ENCODE results near the gene DGKI. TPM values are rescaled to one million over a fixed set of nuclear protein-coding genes. Genes with fewer than 3 reads are reported as not detected.

The DGKI gene
- total and polyA plus RNA-seq, 4 donors = 0.01 to 0.37 (median 0.31) TPM

DNA sequence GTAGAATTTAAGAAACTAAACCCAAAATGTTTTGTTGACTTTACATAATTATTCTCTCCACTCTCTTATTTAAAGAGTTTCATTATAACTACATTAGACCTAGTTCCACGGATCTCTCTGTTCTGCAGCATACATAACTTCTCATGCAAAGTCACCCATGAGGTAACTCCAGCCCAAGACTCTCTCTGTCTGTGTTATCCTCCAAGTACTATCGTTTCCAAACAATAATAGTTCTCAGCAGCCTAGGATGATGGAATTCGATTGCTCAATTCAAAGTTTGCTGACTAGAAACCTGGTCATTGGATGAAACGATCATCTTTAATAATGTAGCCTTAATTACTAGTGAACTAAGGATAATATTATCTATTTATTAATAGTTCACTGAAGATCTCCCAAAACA, 300.1 kb downstream of the DGKI start (continued):
- TF ChIP-seq, protein P1, sequence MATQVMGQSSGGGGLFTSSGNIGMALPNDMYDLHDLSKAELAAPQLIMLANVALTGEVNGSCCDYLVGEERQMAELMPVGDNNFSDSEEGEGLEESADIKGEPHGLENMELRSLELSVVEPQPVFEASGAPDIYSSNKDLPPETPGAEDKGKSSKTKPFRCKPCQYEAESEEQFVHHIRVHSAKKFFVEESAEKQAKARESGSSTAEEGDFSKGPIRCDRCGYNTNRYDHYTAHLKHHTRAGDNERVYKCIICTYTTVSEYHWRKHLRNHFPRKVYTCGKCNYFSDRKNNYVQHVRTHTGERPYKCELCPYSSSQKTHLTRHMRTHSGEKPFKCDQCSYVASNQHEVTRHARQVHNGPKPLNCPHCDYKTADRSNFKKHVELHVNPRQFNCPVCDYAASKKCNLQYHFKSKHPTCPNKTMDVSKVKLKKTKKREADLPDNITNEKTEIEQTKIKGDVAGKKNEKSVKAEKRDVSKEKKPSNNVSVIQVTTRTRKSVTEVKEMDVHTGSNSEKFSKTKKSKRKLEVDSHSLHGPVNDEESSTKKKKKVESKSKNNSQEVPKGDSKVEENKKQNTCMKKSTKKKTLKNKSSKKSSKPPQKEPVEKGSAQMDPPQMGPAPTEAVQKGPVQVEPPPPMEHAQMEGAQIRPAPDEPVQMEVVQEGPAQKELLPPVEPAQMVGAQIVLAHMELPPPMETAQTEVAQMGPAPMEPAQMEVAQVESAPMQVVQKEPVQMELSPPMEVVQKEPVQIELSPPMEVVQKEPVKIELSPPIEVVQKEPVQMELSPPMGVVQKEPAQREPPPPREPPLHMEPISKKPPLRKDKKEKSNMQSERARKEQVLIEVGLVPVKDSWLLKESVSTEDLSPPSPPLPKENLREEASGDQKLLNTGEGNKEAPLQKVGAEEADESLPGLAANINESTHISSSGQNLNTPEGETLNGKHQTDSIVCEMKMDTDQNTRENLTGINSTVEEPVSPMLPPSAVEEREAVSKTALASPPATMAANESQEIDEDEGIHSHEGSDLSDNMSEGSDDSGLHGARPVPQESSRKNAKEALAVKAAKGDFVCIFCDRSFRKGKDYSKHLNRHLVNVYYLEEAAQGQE (IDR thresholded peaks at IDR 0.05) = no peak
- TF ChIP-seq FOXA1 (IDR thresholded peaks at IDR 0.05) (no peak), TAF1 (conservative IDR thresholded peaks at IDR 0.05) (no peak), GABPA (IDR thresholded peaks at IDR 0.05 in 1 of 2, conservative IDR thresholded peaks at IDR 0.05 in 1 of 2) (no peak), SP1 (IDR thresholded peaks at IDR 0.05) (no peak)
- TF ChIP-seq, protein P2, sequence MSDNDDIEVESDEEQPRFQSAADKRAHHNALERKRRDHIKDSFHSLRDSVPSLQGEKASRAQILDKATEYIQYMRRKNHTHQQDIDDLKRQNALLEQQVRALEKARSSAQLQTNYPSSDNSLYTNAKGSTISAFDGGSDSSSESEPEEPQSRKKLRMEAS (IDR thresholded peaks at IDR 0.05) = no peak

DNA sequence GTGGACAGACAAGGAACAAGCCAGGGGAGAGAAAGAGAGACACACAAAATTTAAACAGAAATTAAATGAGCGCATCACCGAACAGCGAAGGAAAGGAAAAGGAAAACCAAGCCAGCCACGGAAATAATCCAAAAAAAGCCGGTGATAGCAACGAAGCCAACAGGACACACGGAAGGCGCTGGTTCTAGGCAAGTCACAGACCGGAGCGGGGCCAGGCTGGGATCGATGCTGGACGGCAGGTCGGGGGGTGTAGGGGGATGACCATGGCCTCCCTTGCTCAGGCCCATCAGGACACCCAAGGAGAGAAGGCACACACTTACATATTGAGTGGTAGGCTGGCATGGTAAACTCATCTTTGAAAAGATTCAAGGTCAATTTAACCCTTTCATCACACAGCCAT, 300.8 kb downstream of the DGKI start:
- H3K27me3 ChIP-seq (ENCODE audit: control insufficient read depth in 4 of 4, insufficient read depth in 4 of 4, low read length in 3 of 4) = peaks cover 0 to 4% (median under 1%) of the 10 kb centered on the region in 4 donors
- peaks cover 0 to 2% (median 0%) of the 10 kb centered on the region in 4 donors for H3K9me3 ChIP-seq (ENCODE audit: control insufficient read depth in 4 of 4, low read length in 3 of 4)
- H3K4me1 ChIP-seq (ENCODE audit: control insufficient read depth in 4 of 4, insufficient read depth in 4 of 4, low read length in 3 of 4) = no peaks in the 10 kb centered on the region
- TF ChIP-seq FOXA1 (IDR thresholded peaks at IDR 0.05) (no peak), EGR1 (IDR thresholded peaks at IDR 0.05; ENCODE audit: low read depth in 2 of 2) (no peak), HNF4G (IDR thresholded peaks at IDR 0.05) (no peak)
- TF ChIP-seq, protein P3, sequence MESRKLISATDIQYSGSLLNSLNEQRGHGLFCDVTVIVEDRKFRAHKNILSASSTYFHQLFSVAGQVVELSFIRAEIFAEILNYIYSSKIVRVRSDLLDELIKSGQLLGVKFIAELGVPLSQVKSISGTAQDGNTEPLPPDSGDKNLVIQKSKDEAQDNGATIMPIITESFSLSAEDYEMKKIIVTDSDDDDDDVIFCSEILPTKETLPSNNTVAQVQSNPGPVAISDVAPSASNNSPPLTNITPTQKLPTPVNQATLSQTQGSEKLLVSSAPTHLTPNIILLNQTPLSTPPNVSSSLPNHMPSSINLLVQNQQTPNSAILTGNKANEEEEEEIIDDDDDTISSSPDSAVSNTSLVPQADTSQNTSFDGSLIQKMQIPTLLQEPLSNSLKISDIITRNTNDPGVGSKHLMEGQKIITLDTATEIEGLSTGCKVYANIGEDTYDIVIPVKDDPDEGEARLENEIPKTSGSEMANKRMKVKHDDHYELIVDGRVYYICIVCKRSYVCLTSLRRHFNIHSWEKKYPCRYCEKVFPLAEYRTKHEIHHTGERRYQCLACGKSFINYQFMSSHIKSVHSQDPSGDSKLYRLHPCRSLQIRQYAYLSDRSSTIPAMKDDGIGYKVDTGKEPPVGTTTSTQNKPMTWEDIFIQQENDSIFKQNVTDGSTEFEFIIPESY (IDR thresholded peaks at IDR 0.05) = no peak
- TF ChIP-seq, protein P1 (IDR thresholded peaks at IDR 0.05) = no peak
- TF ChIP-seq, protein P4, sequence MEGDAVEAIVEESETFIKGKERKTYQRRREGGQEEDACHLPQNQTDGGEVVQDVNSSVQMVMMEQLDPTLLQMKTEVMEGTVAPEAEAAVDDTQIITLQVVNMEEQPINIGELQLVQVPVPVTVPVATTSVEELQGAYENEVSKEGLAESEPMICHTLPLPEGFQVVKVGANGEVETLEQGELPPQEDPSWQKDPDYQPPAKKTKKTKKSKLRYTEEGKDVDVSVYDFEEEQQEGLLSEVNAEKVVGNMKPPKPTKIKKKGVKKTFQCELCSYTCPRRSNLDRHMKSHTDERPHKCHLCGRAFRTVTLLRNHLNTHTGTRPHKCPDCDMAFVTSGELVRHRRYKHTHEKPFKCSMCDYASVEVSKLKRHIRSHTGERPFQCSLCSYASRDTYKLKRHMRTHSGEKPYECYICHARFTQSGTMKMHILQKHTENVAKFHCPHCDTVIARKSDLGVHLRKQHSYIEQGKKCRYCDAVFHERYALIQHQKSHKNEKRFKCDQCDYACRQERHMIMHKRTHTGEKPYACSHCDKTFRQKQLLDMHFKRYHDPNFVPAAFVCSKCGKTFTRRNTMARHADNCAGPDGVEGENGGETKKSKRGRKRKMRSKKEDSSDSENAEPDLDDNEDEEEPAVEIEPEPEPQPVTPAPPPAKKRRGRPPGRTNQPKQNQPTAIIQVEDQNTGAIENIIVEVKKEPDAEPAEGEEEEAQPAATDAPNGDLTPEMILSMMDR (IDR thresholded peaks at IDR 0.05; ENCODE audit: low read depth, low read length, missing input control) = no peak
- H3K36me3 ChIP-seq (ENCODE audit: control insufficient read depth in 4 of 4, insufficient read depth in 3 of 4, low read depth in 1 of 4, low read length in 3 of 4) = no peaks in the 10 kb centered on the region
- 91% methylated on average over 13 of the region's 13 CpGs for WGBS
- no peak overlapping the region for H3K4me3 ChIP-seq (ENCODE audit: low read depth in 1 of 3, low read length in 3 of 3)
- no peak overlapping the region for H3K27ac ChIP-seq (ENCODE audit: low read depth in 1 of 2, low read length in 2 of 2)
- no peak for DNase-seq (ENCODE audit: low spot score)
- H3K9ac ChIP-seq (ENCODE audit: low read depth in 1 of 2, low read length in 2 of 2) = no peak overlapping the region
